IPS DF 6.9 (cell line): Measurements from ENCODE around the gene ZDHHC14.

Experiments
- DNase-seq: peaks from one replicate; pipeline ENCODE4 v3.0.0-alpha.2; 2013; ENCODE audit warnings: low read depth, low spot score
- H3K27ac ChIP-seq: one replicate; pipeline ENCODE4 v1.5.1; 2013; ENCODE audit warnings: low read length, control low read depth
- H3K27me3 ChIP-seq: 2 replicates; pipeline ENCODE4 v1.6.1; 2013; ENCODE audit warnings: mild to moderate bottlenecking, low read length; ENCODE audit not compliant: control insufficient read depth, insufficient read depth
- H3K36me3 ChIP-seq: 2 replicates; pipeline ENCODE4 v1.6.1; 2013; ENCODE audit warnings: low read length; ENCODE audit not compliant: control insufficient read depth, insufficient read depth
- H3K4me1 ChIP-seq: 2 replicates; pipeline ENCODE4 v1.6.1; 2013; ENCODE audit warnings: low read length; ENCODE audit not compliant: control insufficient read depth, insufficient read depth
- H3K4me3 ChIP-seq: 2 replicates; pipeline ENCODE4 v1.5.1; 2013; ENCODE audit warnings: mild to moderate bottlenecking, low read length
- H3K9me3 ChIP-seq: 2 replicates; pipeline ENCODE4 v1.6.1; 2013; ENCODE audit warnings: low read length, inconsistent platforms; ENCODE audit not compliant: control insufficient read depth, insufficient read depth
- WGBS: extraction: QIAGEN DNeasy Blood & Tissue Kit; methylation state at CpG from one replicate; pipeline ENCODE4 v1.1.7; 2013; ENCODE audit warnings: mixed read lengths, missing lambda C conversion rate; ENCODE audit not compliant: insufficient read length, insufficient coverage; 5-methylcytosine and 5-hydroxymethylcytosine counted together

Gene ZDHHC14

DNA sequence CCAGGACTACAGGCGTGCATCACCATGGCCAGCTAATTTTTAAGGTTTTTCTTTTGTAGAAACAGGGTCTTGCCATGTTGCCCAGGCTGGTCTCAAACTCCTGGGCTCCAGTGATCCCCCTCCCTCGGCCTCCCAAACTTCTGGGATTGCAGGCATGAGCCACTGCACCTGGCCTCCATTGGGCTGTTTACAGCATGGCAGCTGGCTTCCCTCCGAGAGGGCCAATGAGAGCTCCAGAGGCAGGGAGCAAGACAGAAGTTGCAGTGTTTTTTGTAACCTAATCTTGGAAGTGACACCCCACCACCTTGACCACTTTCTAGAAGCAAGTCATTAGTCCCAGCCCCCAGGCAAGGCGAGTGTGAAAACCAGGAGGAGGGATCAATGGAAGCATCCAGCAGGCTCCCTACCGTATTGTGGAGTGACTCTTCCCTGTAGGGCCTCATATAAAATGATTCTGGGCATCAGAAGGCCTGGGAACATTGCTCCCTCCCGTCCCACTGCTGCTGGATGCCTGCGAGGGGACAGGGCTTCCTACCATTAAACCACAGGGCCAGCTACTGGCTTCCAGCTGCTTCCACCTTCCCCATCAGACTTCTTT is 144.4 kb downstream of the ZDHHC14 start:
- no peak for DNase-seq
- H3K27ac ChIP-seq = no peak overlapping the region
- no peaks in the 10 kb centered on the region; the same call in 1 of the 2 replicates for H3K4me1 ChIP-seq
- no peaks in the 10 kb centered on the region for H3K9me3 ChIP-seq
- no peaks in the 10 kb centered on the region for H3K36me3 ChIP-seq
- WGBS = no CpG with 5 or more reads among the region's 7 CpGs
- H3K27me3 ChIP-seq = no peaks in the 10 kb centered on the region
- H3K4me3 ChIP-seq = no peak overlapping the region

GRCh38 chr6:157525918-157526425 is 145.0 kb downstream of the ZDHHC14 start:
- Histone ChIP-seq H3K36me3 (no peaks in the 10 kb centered on the region), H3K9me3 (no peaks in the 10 kb centered on the region), H3K27me3 (no peaks in the 10 kb centered on the region), H3K4me1 (peaks cover 2% of the 10 kb centered on the region), H3K4me3 (no peak overlapping the region), H3K27ac (no peak overlapping the region)
- WGBS = no CpG with 5 or more reads among the region's 5 CpGs
- no peak for DNase-seq

GRCh38 chr6:157527471-157527907 is 146.5 kb downstream of the ZDHHC14 start:
- Histone ChIP-seq H3K36me3 (no peaks in the 10 kb centered on the region), H3K27me3 (no peaks in the 10 kb centered on the region), H3K4me3 (no peak overlapping the region), H3K9me3 (no peaks in the 10 kb centered on the region), H3K27ac (no peak overlapping the region), H3K4me1 (peaks cover 10% of the 10 kb centered on the region)
- DNase-seq = no peak
- no CpG with 5 or more reads among the region's 4 CpGs for WGBS

DNA sequence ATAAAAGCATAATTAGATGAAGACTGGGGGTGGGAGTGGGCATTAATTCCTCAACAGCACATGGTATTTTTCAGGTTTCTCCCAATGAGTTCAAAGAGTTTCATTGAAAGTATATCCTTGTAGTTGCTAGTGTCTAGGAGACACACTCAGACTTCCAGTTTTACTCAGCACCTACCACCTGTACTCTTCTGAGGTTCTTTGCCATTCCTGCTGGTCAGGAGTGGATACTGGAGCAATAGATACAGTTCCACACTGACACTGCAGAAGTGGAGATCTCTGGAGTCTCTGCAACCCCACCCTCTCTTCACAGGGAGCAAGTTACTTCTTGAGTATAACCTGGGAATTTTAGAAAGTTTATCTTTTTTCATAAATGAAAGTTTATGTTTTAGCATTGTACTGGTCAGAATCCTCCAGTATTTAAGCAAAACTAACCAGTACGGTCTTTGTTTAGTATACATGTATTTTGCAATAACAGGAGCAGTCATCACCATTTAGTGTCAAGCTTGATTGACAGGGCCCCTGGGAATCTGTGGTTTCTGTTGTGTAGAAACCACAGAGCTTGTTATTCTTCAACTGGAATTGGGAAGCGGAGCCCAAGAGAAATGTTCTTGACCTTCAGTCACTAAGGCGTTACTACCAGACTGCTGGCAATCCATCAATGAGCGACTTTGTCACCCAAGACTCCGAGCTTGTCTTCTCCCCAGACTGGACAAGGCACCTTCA is 148.1 kb downstream of the ZDHHC14 start:
- WGBS = no CpG with 5 or more reads among the region's 5 CpGs
- Histone ChIP-seq H3K27me3 (no peaks in the 10 kb centered on the region), H3K36me3 (no peaks in the 10 kb centered on the region), H3K9me3 (no peaks in the 10 kb centered on the region), H3K4me1 (peaks cover 15% of the 10 kb centered on the region), H3K27ac (no peak overlapping the region), H3K4me3 (no peak overlapping the region)
- DNase-seq = no peak

DNA sequence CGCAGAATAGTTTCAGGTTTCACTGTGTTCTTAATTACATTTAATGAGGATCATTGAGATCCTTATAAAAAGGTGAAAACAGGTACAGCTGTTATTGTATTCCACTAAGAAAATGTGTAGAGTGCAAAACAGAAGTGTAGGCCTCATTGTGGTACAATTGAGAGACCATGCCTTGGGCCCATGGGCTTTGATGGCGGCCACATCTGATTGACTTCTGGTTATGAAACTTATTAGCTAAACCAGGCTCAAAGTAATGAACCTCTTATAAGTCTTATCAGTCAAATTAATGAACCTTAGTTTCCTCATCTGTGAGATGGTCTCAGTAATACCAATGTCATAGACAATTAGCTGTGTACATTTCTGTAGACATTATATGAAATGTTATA is 148.7 kb downstream of the ZDHHC14 start:
- peaks cover 15% of the 10 kb centered on the region for H3K4me1 ChIP-seq
- no CpG with 5 or more reads among the region's 2 CpGs for WGBS
- no peaks in the 10 kb centered on the region for H3K9me3 ChIP-seq

DNA sequence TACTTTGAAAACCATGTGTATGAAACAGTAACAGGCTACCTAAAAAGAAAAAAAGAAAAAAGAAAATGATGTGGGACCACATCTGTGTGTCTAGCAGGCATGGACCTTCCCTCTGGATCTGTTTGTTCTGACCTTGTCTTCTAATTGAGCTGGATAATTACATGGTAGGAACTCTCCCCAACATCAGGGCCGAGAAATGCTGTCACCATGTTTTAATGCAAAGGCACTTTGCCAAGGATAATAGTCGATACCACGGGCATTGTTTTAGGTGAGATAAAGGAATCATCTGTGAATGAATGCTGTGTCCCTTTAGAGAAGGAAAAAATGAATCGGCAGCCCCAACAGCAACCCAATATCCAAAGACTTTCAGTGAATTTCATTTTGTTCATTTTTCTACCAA is 149.1 kb downstream of the ZDHHC14 start:
- no peaks in the 10 kb centered on the region for H3K9me3 ChIP-seq
- no peak for DNase-seq
- H3K4me1 ChIP-seq = peaks cover 17% of the 10 kb centered on the region
- no CpG with 5 or more reads among the region's 4 CpGs for WGBS
- H3K27me3 ChIP-seq = no peaks in the 10 kb centered on the region
- no peak overlapping the region for H3K27ac ChIP-seq
- no peaks in the 10 kb centered on the region for H3K36me3 ChIP-seq
- no peak overlapping the region for H3K4me3 ChIP-seq

More for the DNA sequence above, 148.7 kb downstream of the ZDHHC14 start:
- H3K4me3 ChIP-seq = no peak overlapping the region
- no peaks in the 10 kb centered on the region for H3K27me3 ChIP-seq
- no peaks in the 10 kb centered on the region for H3K36me3 ChIP-seq
- H3K27ac ChIP-seq = no peak overlapping the region
- no peak for DNase-seq

- H3K4me1 ChIP-seq = peaks cover 20% of the 10 kb centered on the region
- H3K27me3 ChIP-seq = no peaks in the 10 kb centered on the region
- DNase-seq = no peak
- WGBS = no CpG with 5 or more reads among the region's 10 CpGs
- no peak overlapping the region for H3K4me3 ChIP-seq
- H3K27ac ChIP-seq = no peak overlapping the region
- no peaks in the 10 kb centered on the region for H3K36me3 ChIP-seq
- no peaks in the 10 kb centered on the region for H3K9me3 ChIP-seq
These were observed 149.8 kb downstream of the ZDHHC14 start for GRCh38 chr6:157530724-157531168.

DNA sequence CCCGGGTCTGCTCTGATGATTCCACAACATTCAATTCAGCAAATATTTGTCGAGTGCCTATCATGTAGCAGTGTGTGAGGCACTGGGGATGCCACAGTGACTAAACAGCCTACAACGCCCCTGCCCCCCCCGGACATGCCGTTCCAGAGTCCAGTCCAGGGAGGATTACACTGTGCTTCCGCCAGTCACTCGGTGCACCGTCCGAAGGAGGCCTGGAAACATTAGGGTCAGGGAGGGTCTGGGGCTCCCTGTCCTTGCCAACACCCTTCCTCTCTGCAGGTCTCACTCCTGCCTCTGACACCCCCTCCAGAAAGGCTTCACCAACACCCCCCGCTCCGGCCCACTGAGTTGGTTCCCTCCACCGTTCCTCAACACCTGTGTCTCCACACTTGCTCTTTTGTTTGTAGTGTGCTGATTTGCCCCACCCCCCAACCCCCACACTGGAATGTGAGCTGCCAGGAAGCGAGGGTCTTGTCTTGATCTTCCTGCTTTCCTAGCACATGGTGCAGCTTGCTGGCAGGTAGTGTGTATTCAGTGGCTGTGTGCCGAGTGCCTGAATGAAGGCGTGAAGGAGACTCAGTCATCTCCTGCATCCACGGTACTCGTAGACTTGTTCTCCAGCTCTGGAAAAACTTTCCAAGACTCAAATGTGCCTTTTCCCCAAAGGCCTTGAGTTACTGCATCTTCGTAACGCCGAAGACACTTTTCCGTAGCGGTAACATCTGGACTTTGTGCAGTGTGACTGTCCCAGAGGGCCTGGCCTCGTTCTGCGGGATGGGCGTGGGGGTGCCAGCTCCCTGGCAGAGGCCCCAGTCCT is 150.4 kb downstream of the ZDHHC14 start:
- Histone ChIP-seq H3K27ac (no peak overlapping the region), H3K4me1 (peaks cover 20% of the 10 kb centered on the region)

DNA sequence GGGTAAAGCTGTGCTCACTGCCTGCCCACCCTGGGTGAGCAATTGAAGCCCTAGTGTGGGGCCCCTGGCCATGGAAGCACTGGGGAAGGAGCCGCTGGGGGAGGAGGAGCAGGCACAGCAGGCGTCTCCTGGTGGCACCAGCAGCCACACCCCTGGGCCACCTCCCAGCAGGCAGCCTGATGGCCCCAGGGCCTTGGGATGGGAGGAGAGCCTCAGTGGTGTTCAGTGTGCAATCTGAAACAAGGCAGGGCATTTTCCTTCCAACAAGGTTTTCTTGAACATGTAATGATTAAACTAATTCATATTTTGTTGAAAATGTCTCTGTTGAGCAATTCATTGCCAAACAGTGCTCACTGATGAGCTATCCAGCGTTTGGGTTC is 151.0 kb downstream of the ZDHHC14 start:
- DNase-seq = no peak
- Histone ChIP-seq H3K4me3 (no peak overlapping the region), H3K9me3 (no peaks in the 10 kb centered on the region), H3K27ac (no peak overlapping the region), H3K36me3 (no peaks in the 10 kb centered on the region), H3K27me3 (no peaks in the 10 kb centered on the region), H3K4me1 (peaks cover 20% of the 10 kb centered on the region)
- WGBS = no CpG with 5 or more reads among the region's 3 CpGs

More for the DNA sequence above, 150.4 kb downstream of the ZDHHC14 start:
- no CpG with 5 or more reads among the region's 25 CpGs for WGBS
- H3K36me3 ChIP-seq = no peaks in the 10 kb centered on the region
- no peak overlapping the region for H3K4me3 ChIP-seq
- no peaks in the 10 kb centered on the region for H3K9me3 ChIP-seq
- no peaks in the 10 kb centered on the region for H3K27me3 ChIP-seq
- DNase-seq = no peak

- H3K27ac ChIP-seq = no peak overlapping the region
- peaks cover 20% of the 10 kb centered on the region for H3K4me1 ChIP-seq
- H3K36me3 ChIP-seq = no peaks in the 10 kb centered on the region
- H3K27me3 ChIP-seq = no peaks in the 10 kb centered on the region
- no peak for DNase-seq
- no CpG with 5 or more reads among the region's 9 CpGs for WGBS
- H3K9me3 ChIP-seq = no peaks in the 10 kb centered on the region
- H3K4me3 ChIP-seq = no peak overlapping the region
These were observed 152.3 kb downstream of the ZDHHC14 start for GRCh38 chr6:157533048-157533871.
